Osteocyte (in vitro differentiated cells): ENCODE measurements around the gene GRIK5. TPM values are rescaled to one million over a fixed set of nuclear protein-coding genes. Genes with fewer than 3 reads are reported as not detected.

Experiments used
- DNase-seq: peaks from one replicate; pipeline ENCODE4 v3.0.0; 2021; ENCODE audit warnings: mixed read lengths; ENCODE audit not compliant: unreplicated experiment; ENCODE audit errors: extremely low spot score
- H3K27ac Mint-ChIP-seq: one replicate; pipeline ENCODE4 v1.8.0; 2021; ENCODE audit warnings: mild to moderate bottlenecking, mixed read lengths; ENCODE audit not compliant: unreplicated experiment
- H3K27me3 Mint-ChIP-seq: one replicate; pipeline ENCODE4 v1.8.0; 2021; ENCODE audit warnings: mixed read lengths; ENCODE audit not compliant: unreplicated experiment
- H3K36me3 Mint-ChIP-seq: one replicate; pipeline ENCODE4 v1.8.0; 2021; ENCODE audit warnings: mixed read lengths; ENCODE audit not compliant: unreplicated experiment
- H3K4me1 Mint-ChIP-seq: one replicate; pipeline ENCODE4 v1.8.0; 2021; ENCODE audit warnings: mixed read lengths; ENCODE audit not compliant: unreplicated experiment
- H3K4me3 Mint-ChIP-seq: one replicate; pipeline ENCODE4 v1.8.0; 2021; ENCODE audit warnings: mild to moderate bottlenecking, moderate library complexity, mixed read lengths; ENCODE audit not compliant: unreplicated experiment
- H3K9me3 Mint-ChIP-seq: one replicate; pipeline ENCODE4 v1.8.0; 2021; ENCODE audit warnings: mixed read lengths; ENCODE audit not compliant: unreplicated experiment
- CTCF ChIP-seq: fragments of 200-600 bp; sonication (generic); IDR thresholded peaks from 2 replicates; pipeline ENCODE4 v1.5.0; 2021; ENCODE audit warnings: antibody characterized with exemption, mild to moderate bottlenecking, moderate library complexity
- total RNA-seq: library from RNA; stranded (reverse); gene quantifications from 2 replicates; pipeline ENCODE4 v1.2.1, GENCODE V29; 2021

Gene GRIK5
- total RNA-seq, 1 donor from 2014 or later, result 0.38 TPM

GRCh38 chr19:41990028-41990427, 80.0 kb downstream of the GRIK5 start:
- Mint-ChIP-seq H3K36me3 (no peaks in the 10 kb centered on the region), H3K4me3 (no peak overlapping the region), H3K27me3 (peaks cover 19% of the 10 kb centered on the region), H3K4me1 (peaks cover 2% of the 10 kb centered on the region), H3K27ac (no peak overlapping the region), H3K9me3 (no peaks in the 10 kb centered on the region)
- TF ChIP-seq CTCF, result no peak
- no peak for DNase-seq

GRCh38 chr19:41988947-41989346, 81.1 kb downstream of the GRIK5 start:
- H3K9me3 Mint-ChIP-seq, result no peaks in the 10 kb centered on the region
- no peaks in the 10 kb centered on the region for H3K36me3 Mint-ChIP-seq
- H3K4me1 Mint-ChIP-seq, result peaks cover 2% of the 10 kb centered on the region
- H3K27ac Mint-ChIP-seq, result no peak overlapping the region
- H3K4me3 Mint-ChIP-seq, result no peak overlapping the region
- no peak for TF ChIP-seq CTCF
- no peak for DNase-seq
- H3K27me3 Mint-ChIP-seq, result peaks cover 14% of the 10 kb centered on the region

GRCh38 chr19:41987141-41987860, 82.7 kb downstream of the GRIK5 start:
- H3K36me3 Mint-ChIP-seq, result no peaks in the 10 kb centered on the region
- no peaks in the 10 kb centered on the region for H3K4me1 Mint-ChIP-seq
- no peak for TF ChIP-seq CTCF
- H3K27ac Mint-ChIP-seq, result no peak overlapping the region
- no peaks in the 10 kb centered on the region for H3K9me3 Mint-ChIP-seq
- no peak overlapping the region for H3K4me3 Mint-ChIP-seq
- H3K27me3 Mint-ChIP-seq, result peaks cover 7% of the 10 kb centered on the region
- no peak for DNase-seq

GRCh38 chr19:41984961-41985360, 85.0 kb downstream of the GRIK5 start:
- peaks cover 6% of the 10 kb centered on the region for H3K27me3 Mint-ChIP-seq
- no peak overlapping the region for H3K27ac Mint-ChIP-seq
- no peak overlapping the region for H3K4me3 Mint-ChIP-seq
- no peak for DNase-seq
- TF ChIP-seq CTCF, result no peak
- H3K9me3 Mint-ChIP-seq, result no peaks in the 10 kb centered on the region
- no peaks in the 10 kb centered on the region for H3K36me3 Mint-ChIP-seq
- H3K4me1 Mint-ChIP-seq, result no peaks in the 10 kb centered on the region

- no peak overlapping the region for H3K27ac Mint-ChIP-seq
- no peak for TF ChIP-seq CTCF
- no peaks in the 10 kb centered on the region for H3K4me1 Mint-ChIP-seq
- DNase-seq, result no peak
- no peaks in the 10 kb centered on the region for H3K9me3 Mint-ChIP-seq
- H3K27me3 Mint-ChIP-seq, result peaks cover 6% of the 10 kb centered on the region
- no peak overlapping the region for H3K4me3 Mint-ChIP-seq
- no peaks in the 10 kb centered on the region for H3K36me3 Mint-ChIP-seq
Measured at GRCh38 chr19:41981724-41982123, 88.3 kb downstream of the GRIK5 start.
